RWPE2 (cell line): ENCODE results near the gene FUS.

ENCODE experiments used
- ATAC-seq: fragments of 200-7000 bp; cut with Tn5 transposase; 3 replicates; pipeline ENCODE4 v1.9.1; 2021; ENCODE audit warnings: low read depth
- DNase-seq: peaks from one replicate; pipeline ENCODE4 v3.0.0-alpha.2; 2020; ENCODE audit warnings: low spot score
- H3K27ac ChIP-seq: fragments of 450-650 bp; 2 replicates; pipeline ENCODE4 v1.5.1; 2017; ENCODE audit warnings: mild to moderate bottlenecking; ENCODE audit not compliant: poor library complexity, severe bottlenecking
- H3K27me3 ChIP-seq: fragments of 250-450 bp; sonication (Bioruptor Pico); 2 replicates; pipeline ENCODE4 v1.5.1; 2021; ENCODE audit warnings: mild to moderate bottlenecking, moderate library complexity; ENCODE audit not compliant: insufficient read depth, poor library complexity, severe bottlenecking
- H3K36me3 ChIP-seq: fragments of 250-450 bp; sonication (Bioruptor Pico); 2 replicates; pipeline ENCODE4 v1.5.1; 2020; ENCODE audit warnings: low read depth, mild to moderate bottlenecking, moderate library complexity
- H3K4me1 ChIP-seq: fragments of 250-450 bp; sonication (Bioruptor Pico); 2 replicates; pipeline ENCODE4 v1.5.1; 2021; ENCODE audit warnings: mild to moderate bottlenecking, moderate library complexity; ENCODE audit not compliant: insufficient read depth, poor library complexity, severe bottlenecking
- H3K4me3 ChIP-seq: fragments of 250-450 bp; sonication (Bioruptor Pico); 2 replicates; pipeline ENCODE4 v1.5.1; 2021; ENCODE audit warnings: mild to moderate bottlenecking, moderate library complexity; ENCODE audit not compliant: severe bottlenecking
- H3K9me3 ChIP-seq: fragments of 250-450 bp; sonication (Bioruptor Pico); 2 replicates; pipeline ENCODE4 v1.5.1; 2021; ENCODE audit warnings: mild to moderate bottlenecking, moderate library complexity; ENCODE audit not compliant: severe bottlenecking
- TF ChIP-seq, protein P1 (sequence below): fragments of 450-650 bp; IDR thresholded peaks from one replicate; pipeline ENCODE4 v1.5.1; 2017; ENCODE audit warnings: mild to moderate bottlenecking, moderate library complexity; ENCODE audit not compliant: poor library complexity, severe bottlenecking

The FUS gene

DNA sequence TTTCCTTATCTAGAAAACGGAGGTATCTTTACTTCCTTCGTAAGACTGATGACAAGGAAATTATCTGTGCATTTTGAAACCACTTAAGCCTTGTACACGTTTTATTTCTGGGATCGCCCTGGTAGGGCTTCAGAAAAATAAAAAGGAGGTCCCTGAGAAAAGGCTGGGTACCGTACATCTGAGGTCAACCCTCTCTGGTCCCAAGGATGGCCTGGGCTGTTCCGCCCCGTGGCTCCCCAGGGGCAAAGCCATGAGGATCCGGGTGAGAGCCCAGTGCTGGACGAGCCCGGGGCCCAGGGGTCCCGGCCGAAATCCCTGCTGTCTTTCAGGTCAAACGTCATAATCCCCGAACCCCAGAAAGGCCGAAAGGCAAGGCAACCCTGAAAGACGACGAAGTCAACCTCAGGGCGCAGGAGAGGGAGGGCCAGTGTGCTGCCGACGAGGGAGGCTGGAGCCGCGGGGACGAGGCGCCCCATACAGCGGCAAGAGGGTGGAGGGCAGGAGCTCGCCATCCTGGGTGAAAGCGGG lies 656 bp upstream of the FUS start:
- Histone ChIP-seq H3K27me3 (no peaks in the 10 kb centered on the region), H3K4me3 (peak overlapping the region; percentile 81), H3K27ac (peak overlapping the region; percentile 77), H3K36me3 (peaks cover 36% of the 10 kb centered on the region), H3K4me1 (no peaks in the 10 kb centered on the region), H3K9me3 (no peaks in the 10 kb centered on the region)
- TF ChIP-seq, protein P1, sequence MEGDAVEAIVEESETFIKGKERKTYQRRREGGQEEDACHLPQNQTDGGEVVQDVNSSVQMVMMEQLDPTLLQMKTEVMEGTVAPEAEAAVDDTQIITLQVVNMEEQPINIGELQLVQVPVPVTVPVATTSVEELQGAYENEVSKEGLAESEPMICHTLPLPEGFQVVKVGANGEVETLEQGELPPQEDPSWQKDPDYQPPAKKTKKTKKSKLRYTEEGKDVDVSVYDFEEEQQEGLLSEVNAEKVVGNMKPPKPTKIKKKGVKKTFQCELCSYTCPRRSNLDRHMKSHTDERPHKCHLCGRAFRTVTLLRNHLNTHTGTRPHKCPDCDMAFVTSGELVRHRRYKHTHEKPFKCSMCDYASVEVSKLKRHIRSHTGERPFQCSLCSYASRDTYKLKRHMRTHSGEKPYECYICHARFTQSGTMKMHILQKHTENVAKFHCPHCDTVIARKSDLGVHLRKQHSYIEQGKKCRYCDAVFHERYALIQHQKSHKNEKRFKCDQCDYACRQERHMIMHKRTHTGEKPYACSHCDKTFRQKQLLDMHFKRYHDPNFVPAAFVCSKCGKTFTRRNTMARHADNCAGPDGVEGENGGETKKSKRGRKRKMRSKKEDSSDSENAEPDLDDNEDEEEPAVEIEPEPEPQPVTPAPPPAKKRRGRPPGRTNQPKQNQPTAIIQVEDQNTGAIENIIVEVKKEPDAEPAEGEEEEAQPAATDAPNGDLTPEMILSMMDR: no peak
- ATAC-seq (peak; percentile 1; the same call in 1 of the 3 replicates), DNase-seq (no peak)

DNA sequence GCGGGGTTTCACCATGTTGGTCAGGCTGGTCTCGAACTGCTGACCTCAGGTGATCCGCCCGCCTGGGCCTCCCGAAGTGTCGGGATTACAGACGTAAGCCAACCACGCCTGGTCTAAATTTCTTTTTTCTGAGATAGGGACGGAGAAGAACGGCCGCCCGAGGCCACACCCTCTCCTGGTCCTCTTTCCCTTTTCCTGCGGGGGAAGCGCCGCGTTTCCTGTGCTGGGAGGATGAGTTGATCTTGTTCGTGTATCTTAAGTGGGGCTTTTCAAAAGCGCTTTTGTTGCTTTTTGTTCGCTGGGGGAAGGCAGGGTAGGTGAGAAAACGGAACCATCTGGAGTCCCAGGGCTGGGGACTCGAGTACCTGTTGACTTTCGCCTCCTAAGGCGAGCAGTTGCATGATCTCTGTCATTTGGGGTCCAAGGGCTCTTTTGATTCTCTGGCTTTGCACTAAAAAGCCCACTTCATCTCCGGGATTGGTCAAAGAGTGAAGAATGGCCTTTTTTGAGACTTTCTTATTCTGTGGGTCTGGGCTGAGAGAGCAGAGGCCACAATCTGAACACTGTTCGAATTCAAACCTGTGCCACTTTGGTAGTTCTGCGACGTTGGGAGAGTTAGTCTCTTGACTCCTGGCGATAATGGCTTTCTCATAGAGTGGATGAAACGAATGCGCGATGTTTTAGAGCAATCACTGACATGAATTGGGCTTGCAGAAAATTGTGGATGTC lies 1.3 kb downstream of the FUS start:
- H3K4me1 ChIP-seq: no peaks in the 10 kb centered on the region
- ATAC-seq (no peak), DNase-seq (no peak)
- H3K27me3 ChIP-seq: no peaks in the 10 kb centered on the region
- TF ChIP-seq, protein P1: no peak
- H3K9me3 ChIP-seq: no peaks in the 10 kb centered on the region
- H3K27ac ChIP-seq: peak overlapping the region; percentile 77
- peak overlapping the region; percentile 81 for H3K4me3 ChIP-seq
- peaks cover 55% of the 10 kb centered on the region for H3K36me3 ChIP-seq

DNA sequence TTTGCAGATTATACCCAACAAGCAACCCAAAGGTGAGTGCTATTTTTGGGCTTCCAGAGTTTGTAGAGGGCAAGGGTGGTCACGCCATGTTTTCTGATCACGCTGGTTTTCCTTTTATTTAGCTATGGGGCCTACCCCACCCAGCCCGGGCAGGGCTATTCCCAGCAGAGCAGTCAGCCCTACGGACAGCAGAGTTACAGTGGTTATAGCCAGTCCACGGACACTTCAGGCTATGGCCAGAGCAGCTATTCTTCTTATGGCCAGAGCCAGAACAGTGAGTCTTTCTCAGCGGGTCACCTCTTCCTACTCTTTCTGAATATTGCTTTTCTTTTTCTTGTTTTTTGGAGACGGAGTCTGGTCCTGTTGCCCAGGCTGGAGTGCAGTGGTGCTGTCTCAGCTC lies 2.5 kb downstream of the FUS start:
- ATAC-seq: no peak
- H3K36me3 ChIP-seq: peaks cover 66% of the 10 kb centered on the region

DNA sequence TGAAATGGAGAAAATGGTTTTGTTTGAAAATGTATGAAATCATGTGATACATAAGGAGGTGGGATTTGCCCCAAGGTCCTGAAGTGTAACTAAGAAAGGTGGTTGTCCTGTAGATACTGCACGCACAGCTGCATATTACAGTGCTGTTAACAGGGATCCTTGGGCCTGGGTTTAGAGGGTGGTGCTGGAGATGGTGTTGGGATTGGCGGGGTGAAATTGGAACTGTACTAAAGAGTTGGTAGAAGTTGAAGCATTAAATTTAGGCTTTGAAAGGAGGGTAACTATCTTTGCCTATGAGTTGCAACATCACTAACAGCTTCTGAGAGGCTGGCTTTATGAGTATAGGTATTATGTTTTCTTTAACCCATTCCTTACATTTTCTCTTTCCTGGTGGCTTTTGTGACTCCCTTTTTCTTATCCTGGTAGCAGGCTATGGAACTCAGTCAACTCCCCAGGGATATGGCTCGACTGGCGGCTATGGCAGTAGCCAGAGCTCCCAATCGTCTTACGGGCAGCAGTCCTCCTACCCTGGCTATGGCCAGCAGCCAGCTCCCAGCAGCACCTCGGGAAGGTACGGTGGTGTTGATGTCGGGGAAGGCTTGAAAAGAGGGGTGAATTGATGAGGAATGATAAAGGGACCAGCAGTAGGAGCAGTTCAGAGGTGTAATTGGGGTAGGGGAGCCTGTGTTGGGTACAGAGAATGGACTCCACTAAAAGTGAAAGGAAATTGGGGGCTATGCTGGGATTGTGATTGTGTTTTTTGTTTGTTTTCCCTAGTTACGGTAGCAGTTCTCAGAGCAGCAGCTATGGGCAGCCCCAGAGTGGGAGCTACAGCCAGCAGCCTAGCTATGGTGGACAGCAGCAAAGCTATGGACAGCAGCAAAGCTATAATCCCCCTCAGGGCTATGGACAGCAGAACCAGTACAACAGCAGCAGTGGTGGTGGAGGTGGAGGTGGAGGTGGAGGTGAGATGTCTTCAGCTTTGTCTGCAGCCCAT lies 3.8 kb downstream of the FUS start:
- ATAC-seq (no peak), DNase-seq (peak; percentile 21)
- TF ChIP-seq, protein P1: no peak
- no peak overlapping the region for H3K27ac ChIP-seq
- H3K9me3 ChIP-seq: no peaks in the 10 kb centered on the region
- H3K4me3 ChIP-seq: no peak overlapping the region
- H3K36me3 ChIP-seq: peaks cover 80% of the 10 kb centered on the region
- no peaks in the 10 kb centered on the region for H3K27me3 ChIP-seq
- no peaks in the 10 kb centered on the region for H3K4me1 ChIP-seq

More for the DNA sequence above, 2.5 kb downstream of the FUS start:
- no peaks in the 10 kb centered on the region for H3K27me3 ChIP-seq
- peak overlapping the region; percentile 81 for H3K4me3 ChIP-seq
- TF ChIP-seq, protein P1: no peak
- no peak for DNase-seq
- H3K9me3 ChIP-seq: no peaks in the 10 kb centered on the region
- peak overlapping the region; percentile 77 for H3K27ac ChIP-seq
- H3K4me1 ChIP-seq: no peaks in the 10 kb centered on the region
